Mucosa of stomach (tissue), 1 donor: ENCODE measurements around the gene HILPDA.
A peak's percentile ranks its signal among the peaks of the same experiment; 100 is the strongest.
"Not testable (repeated sequence)": the region's sequence is repeated elsewhere in the genome, so short reads cannot be mapped to it uniquely, and the experiment has no call there.

ENCODE experiments used
- H3K27me3 ChIP-seq: one replicate; pipeline ENCODE4 v1.7.0; 2013; ENCODE audit warnings: mild to moderate bottlenecking, low read length; ENCODE audit not compliant: control insufficient read depth, insufficient read depth
- H3K36me3 ChIP-seq: one replicate; pipeline ENCODE4 v1.7.0; 2013; ENCODE audit warnings: low read length; ENCODE audit not compliant: control insufficient read depth, insufficient read depth
- H3K4me1 ChIP-seq: one replicate; pipeline ENCODE4 v1.7.0; 2013; ENCODE audit warnings: mild to moderate bottlenecking, low read length; ENCODE audit not compliant: control insufficient read depth, insufficient read depth
- H3K4me3 ChIP-seq: one replicate; pipeline ENCODE4 v1.7.0; 2013; ENCODE audit warnings: low read length
- H3K9ac ChIP-seq: one replicate; pipeline ENCODE4 v1.7.0; 2013; ENCODE audit warnings: mild to moderate bottlenecking, low read length, moderate library complexity
- H3K9me3 ChIP-seq: one replicate; pipeline ENCODE4 v1.7.0; 2013; ENCODE audit warnings: mild to moderate bottlenecking, low read length, moderate library complexity; ENCODE audit not compliant: control insufficient read depth
- donor health status: Pancreatic carcinoma.

HILPDA gene

GRCh38 chr7:128454808-128455542 lies 703 bp upstream of the HILPDA start:
- Histone ChIP-seq H3K36me3 (no peaks in the 10 kb centered on the region), H3K9me3 (no peaks in the 10 kb centered on the region), H3K9ac (peak overlapping the region; percentile 85), H3K4me3 (peak overlapping the region; percentile 67), H3K27me3 (no peaks in the 10 kb centered on the region), H3K4me1 (peaks cover 36% of the 10 kb centered on the region)

- peaks cover 36% of the 10 kb centered on the region for H3K4me1 ChIP-seq
- no peaks in the 10 kb centered on the region for H3K36me3 ChIP-seq
- peak overlapping the region; percentile 67 for H3K4me3 ChIP-seq
- H3K9me3 ChIP-seq = no peaks in the 10 kb centered on the region
- no peaks in the 10 kb centered on the region for H3K27me3 ChIP-seq
- H3K9ac ChIP-seq = peak overlapping the region; percentile 85
Observed at GRCh38 chr7:128456255-128456725, 612 bp downstream of the HILPDA start.

- not testable (repeated sequence) for H3K27me3 ChIP-seq, H3K4me3 ChIP-seq, H3K9me3 ChIP-seq, H3K36me3 ChIP-seq
- Histone ChIP-seq H3K9ac (peak overlapping the region; percentile 22), H3K4me1 (peaks cover 36% of the 10 kb centered on the region)
Observed at GRCh38 chr7:128457385-128457784, 1.7 kb downstream of the HILPDA start.

- Histone ChIP-seq H3K9me3 (no peaks in the 10 kb centered on the region), H3K4me3 (no peak overlapping the region), H3K4me1 (peaks cover 31% of the 10 kb centered on the region), H3K36me3 (no peaks in the 10 kb centered on the region), H3K9ac (no peak overlapping the region), H3K27me3 (no peaks in the 10 kb centered on the region)
Observed at GRCh38 chr7:128458956-128459355, 3.3 kb downstream of the HILPDA start.

GRCh38 chr7:128459394-128459878 lies 3.8 kb downstream of the HILPDA start:
- H3K27me3 ChIP-seq = no peaks in the 10 kb centered on the region
- no peaks in the 10 kb centered on the region for H3K9me3 ChIP-seq
- no peak overlapping the region for H3K9ac ChIP-seq
- no peaks in the 10 kb centered on the region for H3K36me3 ChIP-seq
- H3K4me1 ChIP-seq = peaks cover 26% of the 10 kb centered on the region
- H3K4me3 ChIP-seq = no peak overlapping the region

GRCh38 chr7:128462460-128462859 lies 6.8 kb downstream of the HILPDA start:
- Histone ChIP-seq H3K4me3 (no peak overlapping the region), H3K9ac (no peak overlapping the region), H3K4me1 (peaks cover 5% of the 10 kb centered on the region), H3K27me3 (no peaks in the 10 kb centered on the region), H3K36me3 (no peaks in the 10 kb centered on the region), H3K9me3 (no peaks in the 10 kb centered on the region)

GRCh38 chr7:128463345-128463744 lies 7.7 kb downstream of the HILPDA start:
- H3K4me3 ChIP-seq, H3K9ac ChIP-seq, H3K4me1 ChIP-seq, H3K36me3 ChIP-seq, H3K27me3 ChIP-seq, H3K9me3 ChIP-seq: not testable (repeated sequence)

- H3K9me3 ChIP-seq, H3K9ac ChIP-seq, H3K4me3 ChIP-seq, H3K4me1 ChIP-seq, H3K36me3 ChIP-seq, H3K27me3 ChIP-seq: not testable (repeated sequence)
Observed at GRCh38 chr7:128463933-128464332, 8.3 kb downstream of the HILPDA start.

GRCh38 chr7:128466871-128467270 lies 11.2 kb downstream of the HILPDA start:
- H3K27me3 ChIP-seq, H3K4me3 ChIP-seq, H3K36me3 ChIP-seq: not testable (repeated sequence)

GRCh38 chr7:128476402-128477335 lies 21.0 kb downstream of the HILPDA start, which contains the start of gene METTL2B:
Gene METTL2B (plus strand): TSS chr7:128476748. CDS start chr7:128476766, 18 bp downstream.
- not testable (repeated sequence) for H3K4me1 ChIP-seq, H3K27me3 ChIP-seq, H3K9me3 ChIP-seq, H3K36me3 ChIP-seq
- Histone ChIP-seq H3K9ac (peak within 1 kb of the TSS; percentile 71), H3K4me3 (peak within 1 kb of the TSS; percentile 41)

More at GRCh38 chr7:128466871-128467270, 11.2 kb downstream of the HILPDA start:
- not testable (repeated sequence) for H3K9me3 ChIP-seq, H3K4me1 ChIP-seq, H3K9ac ChIP-seq

GRCh38 chr7:128477336-128477690 lies 21.6 kb downstream of the HILPDA start:
- H3K9ac ChIP-seq = peak overlapping the region; percentile 71

GRCh38 chr7:128479082-128479481 lies 23.4 kb downstream of the HILPDA start:
- H3K36me3 ChIP-seq, H3K4me3 ChIP-seq, H3K9me3 ChIP-seq, H3K27me3 ChIP-seq, H3K9ac ChIP-seq, H3K4me1 ChIP-seq: not testable (repeated sequence)

More at GRCh38 chr7:128477336-128477690, 21.6 kb downstream of the HILPDA start:
- not testable (repeated sequence) for H3K27me3 ChIP-seq, H3K36me3 ChIP-seq, H3K9me3 ChIP-seq, H3K4me1 ChIP-seq
- peak overlapping the region; percentile 41 for H3K4me3 ChIP-seq
